GM12801 (cell line): ENCODE measurements around the gene ITIH3.

Source experiments
- CTCF ChIP-seq: IDR thresholded peaks from one replicate; pipeline ENCODE4 v1.5.1; 2011; ENCODE audit warnings: control low read depth; ENCODE audit not compliant: insufficient read length; ENCODE audit errors: extremely low read depth

ITIH3 gene

GRCh38 chr3:52841211-52841980 lies 46.8 kb downstream of the ITIH3 start:
- no peak for TF ChIP-seq CTCF

DNA sequence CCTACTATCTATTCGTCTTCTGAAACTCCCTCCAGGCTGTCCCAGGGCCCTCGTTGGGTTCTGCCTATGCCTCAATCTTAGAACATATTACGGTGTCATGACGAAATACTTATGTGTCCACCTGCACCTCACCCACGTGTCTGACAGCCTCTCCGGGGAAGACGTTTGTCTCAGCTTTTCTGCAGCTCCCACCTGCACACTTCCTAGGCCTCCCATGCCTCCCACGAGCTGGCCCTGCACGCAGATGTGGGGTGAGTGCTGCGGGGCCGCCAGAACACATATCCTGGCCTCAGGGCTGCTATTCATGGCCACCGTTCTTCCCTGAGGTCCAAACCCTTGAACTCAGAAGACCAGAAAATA lies 47.4 kb downstream of the ITIH3 start:
- no peak for TF ChIP-seq CTCF

GRCh38 chr3:52842424-52842823 lies 47.8 kb downstream of the ITIH3 start:
- no peak for TF ChIP-seq CTCF

DNA sequence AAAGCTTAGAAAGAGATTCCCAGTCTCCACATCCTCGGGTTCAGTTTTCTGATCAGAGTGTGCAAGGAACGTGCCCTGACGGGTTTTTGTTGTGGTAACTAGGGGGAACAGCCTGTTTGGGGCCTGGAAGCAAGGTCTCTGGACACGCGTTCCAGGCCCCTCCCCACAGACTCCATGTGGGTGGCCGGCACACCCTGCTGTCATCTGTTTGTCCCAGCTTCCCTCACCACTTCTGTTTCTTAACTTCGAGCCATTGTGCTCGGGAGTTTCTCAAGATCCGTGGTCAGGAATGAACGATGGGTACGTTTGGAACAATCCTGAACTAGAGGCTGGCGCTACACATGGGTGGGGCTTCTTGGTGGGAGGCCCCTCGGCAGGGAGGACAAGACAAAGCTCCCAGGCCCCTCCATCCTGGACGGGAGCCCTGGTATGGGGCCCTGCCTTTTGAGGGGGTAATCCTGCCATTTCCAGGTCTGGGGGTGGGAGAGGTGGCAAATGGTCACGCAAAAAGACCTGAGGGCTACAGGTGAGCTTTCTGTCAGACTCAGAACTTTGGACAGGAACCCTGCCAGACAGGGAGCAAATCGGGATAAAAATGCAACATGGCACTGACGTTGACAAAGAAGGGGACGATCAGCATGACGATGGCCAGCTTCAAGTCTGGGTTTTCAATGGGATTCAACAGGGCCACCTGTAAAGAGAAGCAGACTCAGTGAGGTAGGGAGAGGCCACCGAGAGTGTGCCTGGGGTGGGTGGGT lies 48.7 kb downstream of the ITIH3 start:
- TF ChIP-seq CTCF = no peak

GRCh38 chr3:52843881-52844280 lies 49.3 kb downstream of the ITIH3 start:
- TF ChIP-seq CTCF = no peak

- TF ChIP-seq CTCF = no peak
These were observed 49.8 kb downstream of the ITIH3 start for GRCh38 chr3:52844290-52844975.

GRCh38 chr3:52845157-52845556 lies 50.6 kb downstream of the ITIH3 start:
- TF ChIP-seq CTCF = no peak
